Activated CD4-positive, alpha-beta T cell treated with anti-CD3 and anti-CD28 coated beads, Interleukin-2, amount 50 U/mL, for 24 hours (primary cell): ENCODE data around the gene HOXD12.

Source experiments
- DNase-seq, 2 donors: peaks; one replicate each; pipeline ENCODE4 v3.0.0-alpha.2; 2020; ENCODE audit warnings: low read depth in 1 of 2, low spot score in 1 of 2

Gene HOXD12

GRCh38 chr2:176092270-176093144, 7.1 kb upstream of the HOXD12 start, which contains the start of gene HOXD13:
HOXD13 (plus strand) TSS chr2:176092721; CDS start chr2:176092891, 170 bp downstream.
- DNase-seq = no peak

- DNase-seq = no peak
Observed at GRCh38 chr2:176093145-176093897, 6.3 kb upstream of the HOXD12 start.

GRCh38 chr2:176093898-176094249, 5.7 kb upstream of the HOXD12 start:
- DNase-seq = no peak

- no peak for DNase-seq
Observed at GRCh38 chr2:176094349-176094748, 5.2 kb upstream of the HOXD12 start.

GRCh38 chr2:176095421-176095820, 4.2 kb upstream of the HOXD12 start:
- no peak for DNase-seq

GRCh38 chr2:176096243-176096985, 3.2 kb upstream of the HOXD12 start:
- DNase-seq = no peak

GRCh38 chr2:176096986-176097819, 2.4 kb upstream of the HOXD12 start:
- DNase-seq = peak; percentile 35 to 45

- no peak for DNase-seq
Observed at GRCh38 chr2:176097820-176098365, 1.7 kb upstream of the HOXD12 start.

GRCh38 chr2:176098366-176099158, 1.0 kb upstream of the HOXD12 start:
- no peak for DNase-seq

- DNase-seq = no peak
Observed at GRCh38 chr2:176099159-176099727, 352 bp upstream of the HOXD12 start.

- no peak for DNase-seq
Observed at GRCh38 chr2:176100547-176101140, 1.0 kb downstream of the HOXD12 start.

- DNase-seq = no peak
Observed at GRCh38 chr2:176101216-176101830, 1.7 kb downstream of the HOXD12 start.

- no peak for DNase-seq
Observed at GRCh38 chr2:176101842-176102241, 2.2 kb downstream of the HOXD12 start.

- no peak for DNase-seq
Observed at GRCh38 chr2:176102309-176102866, 2.8 kb downstream of the HOXD12 start.

GRCh38 chr2:176103194-176103593, 3.6 kb downstream of the HOXD12 start:
- DNase-seq = no peak

GRCh38 chr2:176103742-176104315, 4.2 kb downstream of the HOXD12 start:
- DNase-seq = no peak

- no peak for DNase-seq
Observed at GRCh38 chr2:176104316-176105077, 4.9 kb downstream of the HOXD12 start.
